ENCODE data around the gene CDHR2. TPM values are rescaled to one million over a fixed set of nuclear protein-coding genes. Genes with fewer than 3 reads are reported as not detected.

Gene CDHR2
- total RNA-seq, 1 donor from 2014 or later = 1.1 TPM

GRCh38 chr5:176560364-176560763, 11.2 kb downstream of the CDHR2 start:
- intact Hi-C loops (cut with micrococcal nuclease) = no loop called here

- intact Hi-C loops (cut with micrococcal nuclease) = no loop called here
Measured at GRCh38 chr5:176561259-176561658, 12.1 kb downstream of the CDHR2 start.

DNA sequence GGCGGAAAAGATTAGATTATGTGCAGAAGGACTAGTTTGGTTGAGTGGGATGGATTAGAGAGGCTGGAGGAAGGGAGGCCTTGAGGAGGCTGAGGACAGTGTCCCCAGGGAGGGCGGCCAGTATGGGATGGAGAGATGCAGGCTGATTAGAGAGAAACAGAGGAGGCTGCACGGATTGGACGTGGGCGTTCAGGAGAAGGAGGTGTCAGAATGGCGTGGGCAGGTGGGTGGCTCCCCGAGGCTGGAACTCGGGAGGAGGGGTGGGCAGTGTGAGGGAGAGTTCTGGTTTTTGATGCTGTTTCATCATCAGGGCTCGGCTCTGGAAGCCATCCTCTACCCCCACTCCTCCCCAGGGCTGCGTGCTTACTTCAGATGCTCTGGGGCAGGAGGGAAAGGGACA, 13.0 kb downstream of the CDHR2 start:
- intact Hi-C loops (cut with micrococcal nuclease) = no loop called here

DNA sequence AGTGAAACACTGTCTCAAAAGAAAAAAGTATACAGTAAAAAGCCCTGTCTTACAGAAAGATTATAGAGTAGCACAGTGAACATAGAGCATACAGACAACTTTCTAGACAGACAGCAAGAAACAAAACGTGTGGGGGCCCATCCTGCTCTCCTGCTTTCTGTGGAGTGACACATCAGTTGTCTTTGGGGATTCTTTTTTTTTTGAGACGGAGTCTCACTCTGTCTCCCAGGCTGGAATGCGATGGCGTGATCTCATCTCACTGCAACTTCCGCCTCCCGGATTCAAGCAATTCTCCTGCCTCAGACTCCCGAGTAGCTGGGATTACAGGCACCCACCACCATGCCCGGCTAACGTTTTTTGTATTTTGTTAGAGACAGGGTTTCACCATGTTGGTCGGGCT, 14.9 kb downstream of the CDHR2 start:
- intact Hi-C loops (cut with micrococcal nuclease) = no loop called here

GRCh38 chr5:176565760-176566288, 16.7 kb downstream of the CDHR2 start:
- intact Hi-C loops (cut with micrococcal nuclease) = no loop called here

GRCh38 chr5:176568657-176569056, 19.5 kb downstream of the CDHR2 start:
- intact Hi-C loops (cut with micrococcal nuclease) = no loop called here

DNA sequence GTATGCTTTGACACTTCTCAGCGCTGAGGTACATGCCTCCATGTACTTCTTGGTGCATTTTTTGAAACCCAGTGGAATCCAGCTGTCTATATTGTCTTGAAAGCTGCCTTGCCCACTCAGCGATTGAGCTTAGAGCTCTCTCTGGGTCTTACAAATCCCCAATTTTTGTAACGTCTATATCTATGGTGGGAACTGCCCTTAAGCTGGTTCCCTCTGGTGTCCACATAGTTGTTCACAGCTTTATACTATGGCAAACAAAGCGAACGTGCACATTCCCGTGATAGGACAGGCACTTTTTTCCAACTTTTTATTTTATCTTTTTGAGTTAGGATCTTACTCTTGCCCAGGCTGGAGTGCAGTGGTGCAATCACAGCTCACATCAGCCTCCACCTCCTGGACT, 20.9 kb downstream of the CDHR2 start:
- intact Hi-C loops (cut with micrococcal nuclease) = loop anchor here (5.0 kb wide), 1 partner anchor 153 kb away; the partner anchor contains the start of gene CLTB

- intact Hi-C loops (cut with micrococcal nuclease) = loop anchor here (5.0 kb wide), 1 partner anchor 156 kb away; the partner anchor contains the start of gene CLTB
Measured at GRCh38 chr5:176573564-176574296, 24.6 kb downstream of the CDHR2 start.

DNA sequence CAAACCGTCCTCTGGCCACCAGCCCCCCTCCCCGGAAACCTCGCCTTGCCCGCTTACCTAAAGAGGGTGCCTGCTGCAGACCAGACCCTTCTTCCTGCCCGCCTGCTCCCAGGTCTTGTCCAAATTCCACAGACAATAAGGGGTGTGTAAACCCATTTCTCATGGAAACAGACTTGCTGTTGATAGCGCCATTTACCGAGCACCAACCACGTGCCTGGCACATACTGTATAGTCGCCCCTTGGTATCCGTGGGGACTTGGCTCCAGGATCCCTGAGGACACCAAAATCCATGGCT, 25.1 kb downstream of the CDHR2 start:
- intact Hi-C loops (cut with micrococcal nuclease) = loop anchor here (5.0 kb wide), 1 partner anchor 157 kb away; the partner anchor contains the start of gene CLTB

DNA sequence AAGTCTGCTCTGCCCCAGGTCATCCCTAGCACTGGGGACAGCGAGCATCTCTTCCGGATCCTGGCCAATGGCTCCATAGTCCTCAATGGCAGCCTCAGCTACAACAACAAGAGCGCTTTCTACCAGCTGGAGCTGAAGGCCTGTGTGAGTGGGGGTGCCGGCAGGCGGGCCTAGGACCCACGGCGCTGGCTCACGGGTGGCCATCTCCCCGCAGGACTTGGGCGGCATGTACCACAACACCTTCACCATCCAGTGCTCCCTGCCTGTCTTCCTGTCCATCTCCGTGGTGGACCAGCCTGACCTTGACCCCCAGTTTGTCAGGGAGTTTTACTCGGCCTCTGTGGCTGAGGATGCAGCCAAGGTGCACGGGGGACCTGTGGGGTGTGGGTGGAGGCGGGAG, 25.9 kb downstream of the CDHR2 start:
- intact Hi-C loops (cut with micrococcal nuclease) = no loop called here

GRCh38 chr5:176575488-176576422, 26.6 kb downstream of the CDHR2 start:
- intact Hi-C loops (cut with micrococcal nuclease) = no loop called here

DNA sequence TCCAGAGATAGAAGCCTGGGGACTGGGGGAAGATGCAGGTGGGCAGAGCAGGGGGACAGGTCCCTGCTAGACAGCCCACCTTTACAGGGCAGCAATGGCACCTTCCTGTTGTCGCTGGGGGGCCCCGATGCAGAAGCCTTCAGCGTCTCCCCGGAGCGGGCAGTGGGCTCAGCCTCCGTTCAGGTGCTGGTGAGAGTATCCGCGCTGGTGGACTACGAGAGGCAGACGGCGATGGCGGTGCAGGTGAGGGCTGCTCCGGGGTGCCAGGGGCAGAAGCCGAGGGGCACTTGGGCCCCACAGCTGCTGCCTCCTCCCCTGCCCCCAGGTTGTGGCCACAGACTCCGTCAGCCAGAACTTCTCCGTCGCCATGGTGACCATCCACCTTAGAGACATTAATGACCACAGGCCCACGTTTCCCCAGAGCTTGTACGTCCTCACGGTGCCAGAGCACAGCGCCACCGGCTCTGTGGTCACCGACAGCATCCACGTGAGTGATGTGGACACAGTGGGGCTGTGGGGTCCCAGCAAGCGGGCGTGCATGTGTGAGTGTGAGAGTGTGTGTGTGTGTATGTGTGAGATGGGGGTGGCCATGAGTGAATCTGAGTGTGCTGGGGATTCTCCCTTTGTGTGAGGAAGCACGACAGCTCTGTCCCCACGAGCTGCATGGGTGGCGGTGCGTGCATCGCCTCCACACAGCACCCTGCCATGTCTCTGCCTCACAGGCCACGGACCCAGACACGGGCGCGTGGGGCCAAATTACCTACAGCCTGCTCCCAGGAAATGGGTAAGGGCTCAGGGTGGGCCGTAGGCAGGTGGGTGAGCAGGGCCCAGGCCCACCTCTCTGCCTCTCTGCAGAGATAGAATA, 28.4 kb downstream of the CDHR2 start:
- intact Hi-C loops (cut with micrococcal nuclease) = no loop called here

- intact Hi-C loops (cut with micrococcal nuclease) = no loop called here
Measured at GRCh38 chr5:176578391-176578808, 29.3 kb downstream of the CDHR2 start.

DNA sequence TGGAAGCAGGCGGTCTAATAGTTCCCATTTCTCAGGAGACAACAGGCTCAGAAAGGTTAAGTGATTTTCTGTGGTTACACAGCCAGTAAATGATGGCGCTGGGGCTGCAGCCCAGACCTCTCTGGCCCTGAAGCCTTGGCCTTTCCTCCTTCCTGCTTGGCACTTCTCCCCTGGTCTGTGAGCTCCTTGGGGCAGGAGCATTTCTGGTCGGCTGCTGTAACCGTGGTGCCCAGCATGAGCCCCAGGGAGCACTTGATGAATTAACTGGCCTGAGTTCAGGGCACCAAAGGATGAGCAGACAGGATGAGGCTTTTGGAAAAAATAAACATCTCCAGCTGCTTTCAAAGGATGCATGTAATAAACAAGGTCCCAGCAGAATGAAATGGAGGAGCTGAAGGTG, 30.2 kb downstream of the CDHR2 start:
- intact Hi-C loops (cut with micrococcal nuclease) = no loop called here

DNA sequence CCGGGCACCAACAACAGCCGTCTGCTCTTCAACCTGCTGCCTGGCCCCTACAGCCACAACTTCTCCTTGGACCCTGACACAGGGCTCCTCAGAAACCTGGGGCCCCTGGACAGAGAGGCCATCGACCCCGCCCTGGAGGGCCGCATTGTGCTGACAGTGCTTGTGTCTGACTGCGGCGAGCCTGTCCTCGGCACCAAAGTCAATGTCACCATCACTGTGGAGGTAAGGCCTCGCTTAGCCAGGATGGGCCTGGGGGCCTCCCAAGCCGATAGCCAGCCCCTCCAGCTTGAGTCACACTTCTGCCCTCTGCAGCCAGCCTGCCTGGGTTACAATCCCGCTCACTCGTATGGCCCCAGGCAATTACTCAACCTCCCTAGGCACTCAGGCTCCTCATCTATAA, 32.2 kb downstream of the CDHR2 start:
- intact Hi-C loops (cut with micrococcal nuclease) = no loop called here

DNA sequence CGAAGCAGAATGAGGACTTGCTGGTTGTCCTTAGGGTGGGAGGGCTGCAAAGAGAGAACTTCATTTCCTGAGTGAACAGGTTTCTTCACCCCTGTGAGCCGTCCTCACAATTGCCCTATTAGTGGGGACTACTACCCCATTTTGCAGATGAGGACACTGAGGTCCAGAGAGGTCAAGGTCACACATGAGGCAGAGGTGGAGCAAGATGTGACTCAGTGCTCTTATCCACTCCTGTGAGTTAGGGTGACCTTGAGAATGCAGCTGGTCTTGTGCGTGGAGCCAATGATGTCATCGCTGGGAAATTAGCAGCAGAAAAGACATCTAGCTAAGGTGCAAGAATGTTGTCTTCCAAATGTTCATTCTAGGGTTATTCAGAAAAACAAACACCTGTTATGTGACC, 33.9 kb downstream of the CDHR2 start:
- intact Hi-C loops (cut with micrococcal nuclease) = no loop called here

GRCh38 chr5:176587398-176587797, 38.3 kb downstream of the CDHR2 start:
- intact Hi-C loops (cut with micrococcal nuclease) = no loop called here

GRCh38 chr5:176588297-176588696, 39.2 kb downstream of the CDHR2 start:
- intact Hi-C loops (cut with micrococcal nuclease) = no loop called here

GRCh38 chr5:176589039-176589769, 40.1 kb downstream of the CDHR2 start:
- intact Hi-C loops (cut with micrococcal nuclease) = no loop called here

DNA sequence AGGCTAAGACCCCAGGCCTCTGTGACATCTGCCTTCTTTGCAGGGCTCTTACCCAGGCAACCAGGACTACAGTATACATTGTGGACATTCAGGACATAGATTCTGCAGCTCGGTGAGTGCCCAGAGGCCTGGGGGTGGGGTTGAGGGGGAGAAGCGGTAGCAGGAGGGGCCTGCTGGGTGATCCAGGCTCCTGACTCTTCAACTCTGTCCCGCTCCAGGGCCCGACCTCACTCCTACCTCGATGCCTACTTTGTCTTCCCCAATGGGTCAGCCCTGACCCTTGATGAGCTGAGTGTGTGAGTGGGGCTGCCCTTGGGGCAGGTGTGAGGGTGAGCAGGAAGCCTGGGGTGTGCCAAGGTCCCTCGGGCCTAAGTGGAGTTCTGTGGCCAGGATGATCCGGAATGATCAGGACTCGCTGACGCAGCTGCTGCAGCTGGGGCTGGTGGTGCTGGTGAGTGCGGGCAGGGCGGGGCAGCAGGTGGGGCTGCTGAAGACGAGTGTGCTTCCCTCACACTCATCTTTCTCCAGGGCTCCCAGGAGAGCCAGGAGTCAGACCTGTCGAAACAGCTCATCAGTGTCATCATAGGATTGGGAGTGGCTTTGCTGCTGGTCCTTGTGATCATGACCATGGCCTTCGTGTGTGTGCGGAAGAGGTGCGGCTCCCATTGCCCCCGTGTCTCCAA, 41.0 kb downstream of the CDHR2 start:
- intact Hi-C loops (cut with micrococcal nuclease) = no loop called here

All from T-helper 2 cell treated with Interferon-gamma antibody and Interleukin-4, amounts not matched to agents 100 ng/mL and 5 ng/mL, for 36 hours (primary cell).